Colonic mucosa (tissue), 4 donors: ENCODE results near the gene FMN1. TPM values are rescaled to one million over a fixed set of nuclear protein-coding genes. Genes with fewer than 3 reads are reported as not detected.
"Not testable (repeated sequence)": the region's sequence is repeated elsewhere in the genome, so short reads cannot be mapped to it uniquely, and the experiment has no call there.

Experiments used
- DNase-seq: peaks from one replicate; pipeline ENCODE4 v3.0.0-alpha.2; 2020
- H3K27ac ChIP-seq: fragments of 200-600 bp; one replicate; pipeline ENCODE4 v1.8.0; 2021
- H3K27me3 ChIP-seq: fragments of 200-600 bp; one replicate; pipeline ENCODE4 v1.8.0; 2021
- H3K36me3 ChIP-seq: fragments of 200-600 bp; one replicate; pipeline ENCODE4 v1.8.0; 2021
- H3K4me1 ChIP-seq: fragments of 200-600 bp; one replicate; pipeline ENCODE4 v1.8.0; 2021; ENCODE audit warnings: mild to moderate bottlenecking
- H3K4me3 ChIP-seq: fragments of 200-600 bp; one replicate; pipeline ENCODE4 v1.8.0; 2021
- H3K9ac ChIP-seq, 2 donors: one replicate each; pipeline ENCODE4 v1.7.0; 2013; ENCODE audit warnings: control low read depth in 2 of 2, low read depth in 2 of 2, low read length in 2 of 2
- H3K9me3 ChIP-seq: fragments of 200-600 bp; one replicate; pipeline ENCODE4 v1.8.0; 2021
- intact Hi-C: fragments of 100-400 bp; cut with DNase I; formaldehyde crosslinking; loops from one replicate; pipeline ENCODE4 v1.14.1; 2022
- total RNA-seq, 2 donors: library from RNA; stranded (reverse); fragmentation: NEBNext Ultra II Directional in 1 of 2; extraction: Animal tissue kit (Norgen Biotek cat#: 25700) in 1 of 2; gene quantifications; one replicate each; pipeline ENCODE4 v1.2.1, GENCODE V29; 2021
- TF ChIP-seq, protein P1 (sequence below): fragments of 200-600 bp; IDR thresholded peaks from one replicate; pipeline ENCODE4 v1.8.0; 2022; ENCODE audit warnings: antibody characterized with exemption, mild to moderate bottlenecking
- donor health status: healthy.
- donor health status: DM: no; HTN: no; CAD: no.
- donor health status: DM: no; HTN: no; CAD: no.

The FMN1 gene
- total RNA-seq, 2 donors from 2014 or later, result 23.5 to 32.0 TPM

GRCh38 chr15:32956711-32957110, 237.8 kb downstream of the FMN1 start:
- Histone ChIP-seq H3K36me3 (no peaks in the 10 kb centered on the region), H3K4me3 (no peak overlapping the region), H3K27ac (no peak overlapping the region), H3K9me3 (no peaks in the 10 kb centered on the region), H3K9ac (no peak overlapping the region), H3K27me3 (no peaks in the 10 kb centered on the region), H3K4me1 (no peaks in the 10 kb centered on the region)
- TF ChIP-seq, protein P1, sequence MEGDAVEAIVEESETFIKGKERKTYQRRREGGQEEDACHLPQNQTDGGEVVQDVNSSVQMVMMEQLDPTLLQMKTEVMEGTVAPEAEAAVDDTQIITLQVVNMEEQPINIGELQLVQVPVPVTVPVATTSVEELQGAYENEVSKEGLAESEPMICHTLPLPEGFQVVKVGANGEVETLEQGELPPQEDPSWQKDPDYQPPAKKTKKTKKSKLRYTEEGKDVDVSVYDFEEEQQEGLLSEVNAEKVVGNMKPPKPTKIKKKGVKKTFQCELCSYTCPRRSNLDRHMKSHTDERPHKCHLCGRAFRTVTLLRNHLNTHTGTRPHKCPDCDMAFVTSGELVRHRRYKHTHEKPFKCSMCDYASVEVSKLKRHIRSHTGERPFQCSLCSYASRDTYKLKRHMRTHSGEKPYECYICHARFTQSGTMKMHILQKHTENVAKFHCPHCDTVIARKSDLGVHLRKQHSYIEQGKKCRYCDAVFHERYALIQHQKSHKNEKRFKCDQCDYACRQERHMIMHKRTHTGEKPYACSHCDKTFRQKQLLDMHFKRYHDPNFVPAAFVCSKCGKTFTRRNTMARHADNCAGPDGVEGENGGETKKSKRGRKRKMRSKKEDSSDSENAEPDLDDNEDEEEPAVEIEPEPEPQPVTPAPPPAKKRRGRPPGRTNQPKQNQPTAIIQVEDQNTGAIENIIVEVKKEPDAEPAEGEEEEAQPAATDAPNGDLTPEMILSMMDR, result no peak
- intact Hi-C loops, result loop anchor here (10.0 kb wide), 1 partner anchor 112 kb away; no protein-coding TSS in a partner anchor
- DNase-seq, result no peak

GRCh38 chr15:32956006-32956405, 238.5 kb downstream of the FMN1 start:
- TF ChIP-seq, protein P1, result no peak
- H3K4me3 ChIP-seq, result no peak overlapping the region
- intact Hi-C loops, result loop anchor here (10.0 kb wide), 1 partner anchor 111 kb away; no protein-coding TSS in a partner anchor
- no peak overlapping the region for H3K27ac ChIP-seq
- H3K36me3 ChIP-seq, result no peaks in the 10 kb centered on the region
- H3K9ac ChIP-seq, result no peak overlapping the region
- DNase-seq, result no peak
- H3K9me3 ChIP-seq, result no peaks in the 10 kb centered on the region
- no peaks in the 10 kb centered on the region for H3K4me1 ChIP-seq
- no peaks in the 10 kb centered on the region for H3K27me3 ChIP-seq

DNA sequence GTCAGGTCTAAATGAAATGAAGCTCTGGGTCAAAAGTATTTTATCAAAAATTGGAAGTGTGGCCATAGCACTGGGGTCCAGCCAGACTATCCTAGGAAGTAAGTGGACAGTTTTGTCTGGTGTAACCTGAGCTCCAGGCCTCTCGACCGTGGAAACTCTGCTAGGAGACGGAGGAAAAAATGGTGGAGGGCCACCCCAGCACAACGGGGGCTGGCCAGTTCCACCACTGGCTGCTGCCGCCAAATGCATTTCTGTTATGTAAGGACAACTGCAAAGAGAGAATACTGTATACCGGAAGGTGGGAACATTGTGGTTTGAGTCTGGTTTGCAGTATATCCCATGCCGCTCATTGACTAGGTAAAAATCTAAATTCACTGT, 241.0 kb downstream of the FMN1 start:
- Histone ChIP-seq H3K9me3 (no peaks in the 10 kb centered on the region), H3K4me3 (no peak overlapping the region), H3K36me3 (no peaks in the 10 kb centered on the region), H3K27me3 (no peaks in the 10 kb centered on the region), H3K27ac (no peak overlapping the region), H3K9ac (no peak overlapping the region), H3K4me1 (no peaks in the 10 kb centered on the region)
- no peak for DNase-seq
- intact Hi-C loops, result loop anchor here (10.0 kb wide), 1 partner anchor 109 kb away; no protein-coding TSS in a partner anchor
- TF ChIP-seq, protein P1, result no peak

- H3K9ac ChIP-seq, result no peak overlapping the region
- intact Hi-C loops, result loop anchor here (10.0 kb wide), 1 partner anchor 108 kb away; no protein-coding TSS in a partner anchor
- H3K36me3 ChIP-seq, result no peaks in the 10 kb centered on the region
- no peak overlapping the region for H3K4me3 ChIP-seq
- no peak for DNase-seq
- TF ChIP-seq, protein P1, result no peak
- H3K27ac ChIP-seq, result no peak overlapping the region
- no peaks in the 10 kb centered on the region for H3K27me3 ChIP-seq
- no peaks in the 10 kb centered on the region for H3K9me3 ChIP-seq
- no peaks in the 10 kb centered on the region for H3K4me1 ChIP-seq
Observed at GRCh38 chr15:32952901-32953532, 241.5 kb downstream of the FMN1 start.

- no peak overlapping the region for H3K9ac ChIP-seq
- H3K9me3 ChIP-seq, result no peaks in the 10 kb centered on the region
- H3K27ac ChIP-seq, result no peak overlapping the region
- no peaks in the 10 kb centered on the region for H3K27me3 ChIP-seq
- DNase-seq, result no peak
- intact Hi-C loops, result loop anchor here (10.0 kb wide), 1 partner anchor 107 kb away; no protein-coding TSS in a partner anchor
- no peak overlapping the region for H3K4me3 ChIP-seq
- no peaks in the 10 kb centered on the region for H3K36me3 ChIP-seq
- TF ChIP-seq, protein P1, result no peak
- H3K4me1 ChIP-seq, result no peaks in the 10 kb centered on the region
Observed at GRCh38 chr15:32951736-32952464, 242.6 kb downstream of the FMN1 start.

DNA sequence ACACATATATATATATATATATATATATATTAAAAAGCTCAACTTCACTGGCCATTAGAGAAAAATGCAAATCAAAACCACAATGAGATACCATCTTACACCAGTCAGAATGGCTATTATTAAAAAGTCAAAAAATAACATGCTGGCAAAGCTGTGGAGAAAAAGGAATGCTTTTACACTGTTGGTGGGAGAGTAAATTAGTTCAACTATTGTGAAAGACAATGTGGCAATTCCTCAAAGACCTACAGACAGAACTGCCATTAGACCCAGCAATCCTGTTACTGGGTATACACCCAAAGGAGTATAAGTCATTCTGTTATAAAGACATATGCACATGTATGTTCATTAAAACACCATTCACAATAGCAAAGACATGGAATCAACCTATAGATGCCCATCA, 244.5 kb downstream of the FMN1 start:
- not testable (repeated sequence) for H3K4me3 ChIP-seq, H3K27me3 ChIP-seq, H3K9ac ChIP-seq, H3K27ac ChIP-seq, H3K9me3 ChIP-seq, H3K36me3 ChIP-seq, DNase-seq, H3K4me1 ChIP-seq
- intact Hi-C loops, result loop anchor here (10.0 kb wide), 1 partner anchor 105 kb away; no protein-coding TSS in a partner anchor
